ENCODE data around the gene SEC24A.
"Not testable (repeated sequence)": the region's sequence is repeated elsewhere in the genome, so short reads cannot be mapped to it uniquely, and the experiment has no call there.

Gene SEC24A

DNA sequence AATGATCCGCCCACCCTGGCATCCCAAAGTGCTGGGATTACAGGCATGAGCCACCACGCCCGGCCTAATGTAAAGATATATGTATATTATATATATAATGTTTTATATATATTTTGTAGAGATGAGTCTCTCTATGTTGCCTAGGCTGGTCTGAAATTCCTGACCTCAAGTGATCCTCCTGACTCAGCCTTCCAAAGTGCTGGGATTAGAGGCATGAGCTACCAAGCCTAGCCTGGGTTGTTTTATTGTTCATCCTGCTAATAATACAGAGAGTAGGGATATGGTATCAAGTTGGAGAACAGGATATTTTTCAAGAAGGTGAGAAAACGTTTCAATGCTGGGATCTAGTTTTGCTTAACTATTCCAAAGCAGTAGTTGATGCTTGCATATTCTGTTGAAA lies 2.9 kb downstream of the SEC24A start:
- DNase-seq: no peak

DNA sequence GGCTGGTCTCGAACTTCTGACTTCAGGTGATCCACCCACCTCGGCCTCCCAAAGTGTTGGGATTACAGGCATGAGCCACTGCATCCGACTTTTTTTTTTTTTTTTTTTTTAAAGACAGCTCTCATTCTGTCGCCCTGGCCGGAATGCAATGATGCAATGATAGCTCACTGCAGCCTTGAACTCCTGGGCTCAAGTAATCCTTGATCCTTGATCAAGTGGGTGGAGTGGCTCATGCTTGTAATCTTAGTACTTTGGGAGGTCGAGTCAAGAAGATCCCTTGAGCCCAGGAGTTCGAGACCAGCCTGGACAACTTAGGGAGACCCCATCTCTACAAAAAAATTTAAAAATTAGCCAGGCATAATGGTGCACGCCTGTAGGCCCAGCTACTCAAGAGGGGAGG lies 8.1 kb downstream of the SEC24A start:
- no peak for DNase-seq

DNA sequence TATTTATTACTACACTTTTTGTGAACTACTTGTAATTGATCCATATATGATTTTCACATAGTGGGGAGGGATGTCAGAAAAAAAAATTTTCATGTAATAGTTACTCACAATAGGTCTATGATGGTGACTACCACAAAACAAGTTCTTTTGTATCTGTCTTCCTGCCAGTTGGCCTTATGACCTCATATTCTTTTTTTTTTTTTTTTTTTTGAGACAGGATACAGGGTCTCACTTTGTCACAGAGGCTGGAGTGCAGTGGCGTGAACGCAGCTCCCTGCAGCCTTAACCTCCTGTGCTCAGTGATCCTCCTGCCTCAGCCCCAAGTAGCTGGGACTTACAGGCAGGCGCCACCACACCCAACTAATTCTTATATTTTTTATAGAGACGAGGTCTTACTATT lies 10.9 kb downstream of the SEC24A start:
- DNase-seq: no peak

DNA sequence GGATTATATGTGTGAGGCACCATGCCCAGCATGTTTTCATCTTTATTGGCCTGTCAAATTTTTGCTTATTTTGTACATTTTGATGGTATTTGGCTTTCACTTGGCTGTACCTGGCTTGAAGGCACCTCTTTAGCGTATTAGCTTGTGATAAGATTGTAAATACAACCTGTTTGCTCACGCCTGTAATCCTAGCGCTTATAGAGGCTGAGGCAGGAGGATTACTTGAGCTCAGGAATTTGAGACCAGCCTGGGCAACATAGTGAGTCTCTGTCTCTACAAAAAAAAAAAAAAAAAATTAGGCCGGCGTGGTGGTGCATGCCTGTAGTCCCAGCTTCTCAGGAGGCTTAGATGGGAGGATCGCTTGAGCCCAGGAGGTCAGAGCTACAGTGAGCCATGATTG lies 11.3 kb downstream of the SEC24A start:
- DNase-seq: no peak

DNA sequence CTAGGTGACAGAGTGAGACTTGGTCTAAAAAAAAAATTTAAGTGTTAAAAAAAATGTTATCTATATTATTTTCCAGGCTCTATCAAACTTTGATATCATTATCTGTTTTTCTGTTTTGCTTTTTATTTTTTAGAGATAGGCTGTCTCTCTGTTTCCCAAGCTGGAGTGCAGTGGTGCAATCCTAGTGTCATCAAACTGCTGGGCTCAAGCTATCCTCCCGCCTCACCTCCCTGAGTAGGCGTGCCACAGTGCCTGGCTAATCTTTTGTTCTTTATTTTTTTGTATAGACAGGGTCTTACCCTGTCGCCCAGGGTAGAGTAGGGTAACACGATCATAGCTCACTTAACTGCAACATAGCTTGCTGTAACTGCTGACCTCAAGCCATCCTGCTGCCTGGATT lies 14.4 kb downstream of the SEC24A start:
- DNase-seq: no peak

DNA sequence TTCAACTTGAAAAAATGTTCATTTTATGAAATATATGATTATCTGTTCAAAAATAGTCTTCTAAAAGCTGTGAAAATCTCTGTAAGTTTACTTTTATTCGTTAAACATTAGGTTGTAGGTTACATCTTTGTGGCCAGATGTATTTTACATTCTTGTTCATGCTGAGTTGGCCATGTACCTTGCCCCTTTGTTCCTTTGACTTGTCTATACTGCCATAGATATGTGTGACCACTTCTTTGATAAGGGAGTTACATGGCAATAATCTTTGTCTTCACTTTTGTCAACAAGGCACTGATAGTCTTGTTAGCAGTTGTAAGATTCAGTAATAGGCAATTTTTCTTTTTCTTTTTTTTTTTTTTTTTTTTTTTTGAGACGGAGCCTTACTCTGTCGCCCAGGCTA lies 15.9 kb downstream of the SEC24A start:
- no peak for DNase-seq

DNA sequence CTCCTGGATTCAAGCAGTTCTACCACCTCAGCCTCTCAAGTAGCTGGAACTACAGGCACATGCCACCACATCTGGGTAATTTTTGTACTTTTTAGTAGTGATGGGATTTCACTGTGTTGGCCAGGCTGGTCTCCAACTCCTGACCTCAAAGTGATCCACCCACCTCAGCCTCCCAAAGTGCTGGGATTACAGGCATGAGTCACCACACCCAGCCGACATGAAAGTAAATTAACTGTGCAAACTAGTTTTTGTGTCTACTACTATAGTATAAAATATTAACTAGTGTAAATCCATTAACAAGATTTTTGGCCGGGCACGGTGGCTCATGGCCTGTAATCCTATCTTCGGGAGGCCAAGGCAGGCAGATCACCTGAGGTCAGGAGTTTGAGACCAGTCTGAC lies 25.0 kb downstream of the SEC24A start:
- DNase-seq: not testable (repeated sequence)

DNA sequence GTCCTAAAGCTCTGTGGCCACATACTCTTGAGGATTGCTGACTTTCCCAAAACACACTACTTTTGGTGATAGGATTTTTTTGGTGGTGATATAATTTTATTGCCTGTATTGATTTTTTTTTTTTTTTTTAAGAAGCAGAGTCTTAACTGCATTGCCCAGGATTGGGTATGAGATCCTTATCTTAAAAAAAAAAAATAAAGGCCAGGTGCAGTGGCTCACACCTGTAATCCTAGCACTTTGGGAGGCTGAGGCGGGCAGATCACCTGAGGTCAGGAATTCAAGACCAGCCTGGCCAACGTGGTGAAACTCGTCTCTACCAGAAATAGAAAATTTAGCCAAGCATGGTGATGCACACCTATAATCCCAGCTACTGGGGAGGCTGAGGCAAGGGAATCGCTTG lies 28.8 kb downstream of the SEC24A start:
- DNase-seq: not testable (repeated sequence)

DNA sequence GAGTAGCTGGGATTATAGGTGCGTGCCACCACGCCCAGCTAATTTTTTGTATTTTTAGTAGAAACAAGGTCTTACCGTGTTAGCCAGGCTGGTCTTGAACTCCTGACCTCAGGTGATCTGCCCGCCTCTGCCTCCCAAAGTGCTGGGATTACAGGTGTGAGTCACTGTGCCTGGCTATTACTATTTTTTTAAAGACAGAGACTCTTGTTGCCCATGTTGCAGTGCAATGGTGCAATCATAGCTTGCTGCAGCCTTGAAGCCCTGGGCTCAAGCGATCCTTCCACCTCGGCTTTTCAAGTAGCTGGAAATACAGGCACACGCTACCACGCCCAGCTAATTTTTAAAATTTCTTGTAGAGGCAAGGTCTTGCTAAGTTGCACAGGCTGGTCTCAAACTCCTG lies 41.6 kb downstream of the SEC24A start:
- not testable (repeated sequence) for DNase-seq

DNA sequence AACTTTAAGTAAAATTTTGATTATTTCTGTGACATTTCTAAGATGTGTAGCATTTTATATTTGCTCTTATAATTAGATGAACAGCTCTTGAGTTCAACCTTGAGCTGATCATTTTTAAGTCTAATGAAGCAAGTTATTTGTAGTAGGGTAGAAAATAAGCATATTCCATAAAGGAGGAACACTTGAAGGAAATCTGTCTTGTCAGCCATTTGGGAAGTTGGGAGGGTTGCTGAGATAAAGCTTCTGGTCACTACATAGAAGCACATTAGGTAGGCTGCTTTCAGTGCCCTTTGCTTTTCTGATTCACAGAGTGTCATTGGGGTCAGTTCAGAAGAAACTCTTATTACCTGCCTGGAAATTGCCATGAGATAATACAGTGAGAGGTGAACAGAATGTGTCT lies 44.1 kb downstream of the SEC24A start:
- DNase-seq: no peak

DNA sequence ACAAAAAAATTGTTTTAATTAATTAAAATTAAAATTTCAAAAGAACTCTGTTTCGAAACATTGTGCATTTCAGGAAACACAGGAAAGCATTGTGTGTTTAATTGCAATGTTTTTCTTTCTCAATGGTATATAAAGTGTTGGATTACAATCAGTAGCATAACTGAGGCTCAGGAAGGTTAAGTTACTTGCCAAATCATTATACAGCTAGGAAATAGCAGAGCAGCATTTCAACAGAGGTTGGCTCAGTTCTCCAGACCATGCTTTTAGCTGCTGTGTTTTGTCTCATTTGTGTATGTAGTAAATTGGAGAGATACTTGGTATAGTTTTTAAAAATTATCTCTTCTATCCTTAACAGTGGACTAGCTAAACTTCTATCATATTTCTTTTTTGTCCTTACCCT lies 59.7 kb downstream of the SEC24A start:
- no peak for DNase-seq

DNA sequence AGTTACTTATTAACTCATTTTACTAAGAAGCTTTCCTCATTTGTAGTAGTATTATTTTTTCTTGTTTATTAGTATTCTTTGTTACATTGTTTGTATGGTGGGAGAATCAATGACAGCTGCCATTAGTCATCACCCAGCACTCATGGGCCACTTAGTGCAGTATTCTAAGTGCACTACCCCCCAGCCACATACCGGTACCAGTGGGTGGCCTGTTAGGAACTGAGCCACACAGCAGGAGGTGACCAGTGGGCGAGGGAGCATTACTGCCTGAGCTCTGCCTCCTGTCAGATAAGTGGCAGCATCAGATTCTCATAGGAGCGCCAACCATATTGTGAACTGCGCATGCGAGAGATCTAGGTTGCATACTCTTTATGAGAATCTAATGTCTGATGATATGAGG lies 65.5 kb downstream of the SEC24A start:
- DNase-seq: no peak

DNA sequence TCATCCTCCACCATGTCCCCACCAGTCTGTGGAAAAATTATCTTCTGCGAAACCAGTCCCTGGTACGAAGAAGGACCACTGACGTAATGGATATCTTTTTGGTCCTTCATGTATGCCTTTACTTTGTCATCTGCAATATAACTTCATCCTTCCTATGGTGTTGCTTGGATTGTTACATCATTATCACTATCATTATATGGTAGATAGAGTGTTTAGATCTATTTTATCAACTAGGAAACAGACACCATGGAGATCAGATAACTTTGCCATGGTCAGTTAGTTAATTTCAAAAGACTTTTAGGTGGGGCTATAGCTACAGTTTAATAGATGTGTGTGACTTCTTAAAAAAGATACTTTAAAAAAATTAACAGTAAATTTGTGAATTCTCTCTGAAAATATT lies 66.0 kb downstream of the SEC24A start:
- no peak for DNase-seq

DNA sequence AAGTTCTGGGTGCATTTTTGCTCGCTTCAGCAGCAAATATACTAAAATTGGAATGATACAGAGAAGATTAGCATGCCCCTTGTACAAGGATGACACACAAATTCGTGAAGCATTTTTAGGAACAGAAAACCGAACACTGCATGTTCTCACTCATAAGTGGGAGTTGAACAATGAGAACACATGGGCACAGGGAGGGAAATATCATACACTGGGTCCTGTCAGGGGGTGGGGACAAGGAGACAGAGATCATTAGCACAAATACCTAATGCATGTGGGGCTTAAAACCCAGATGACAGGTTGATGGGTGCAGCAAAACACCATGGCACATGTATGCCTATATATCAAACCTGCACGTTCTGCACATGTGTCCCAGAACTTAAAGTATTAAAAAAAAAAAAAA lies 66.9 kb downstream of the SEC24A start:
- not testable (repeated sequence) for DNase-seq

DNA sequence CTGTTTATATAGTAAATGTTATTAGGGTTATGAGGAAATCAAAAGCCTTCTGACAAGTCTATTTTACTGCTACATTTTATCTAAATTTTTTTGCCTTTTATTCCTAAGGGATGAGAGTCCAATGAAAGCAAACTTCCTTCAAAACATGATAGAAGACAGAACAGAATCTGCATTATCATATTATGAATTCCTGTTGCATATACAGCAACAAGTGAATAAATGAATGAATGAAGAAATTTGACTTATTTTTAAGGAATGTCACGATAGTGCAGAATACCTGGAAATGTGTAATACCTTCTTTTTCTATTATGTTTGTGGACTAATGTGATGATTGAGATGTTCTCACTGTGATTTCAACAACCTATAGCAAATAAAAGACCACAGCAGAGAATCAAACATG lies 76.3 kb downstream of the SEC24A start:
- no peak for DNase-seq

DNA sequence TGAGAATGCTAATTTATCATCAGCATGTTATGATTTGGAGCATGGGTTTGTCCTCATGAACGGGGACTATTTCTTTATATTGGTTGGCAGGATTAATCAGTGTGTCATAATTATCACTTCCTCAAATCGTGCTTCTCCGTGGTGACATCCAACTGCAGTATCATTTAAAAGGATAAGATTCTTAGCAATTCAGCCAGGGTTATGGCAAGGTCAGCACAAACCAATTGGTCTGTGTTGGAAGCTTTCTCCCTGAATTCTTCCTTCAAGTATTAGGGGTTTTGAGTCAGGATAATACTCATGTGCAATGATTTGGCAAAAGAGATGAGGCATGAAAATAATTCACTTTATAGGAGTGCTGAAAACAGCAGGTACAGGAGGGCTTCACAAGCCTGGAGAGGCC lies 84.2 kb downstream of the SEC24A start:
- no peak for DNase-seq

DNA sequence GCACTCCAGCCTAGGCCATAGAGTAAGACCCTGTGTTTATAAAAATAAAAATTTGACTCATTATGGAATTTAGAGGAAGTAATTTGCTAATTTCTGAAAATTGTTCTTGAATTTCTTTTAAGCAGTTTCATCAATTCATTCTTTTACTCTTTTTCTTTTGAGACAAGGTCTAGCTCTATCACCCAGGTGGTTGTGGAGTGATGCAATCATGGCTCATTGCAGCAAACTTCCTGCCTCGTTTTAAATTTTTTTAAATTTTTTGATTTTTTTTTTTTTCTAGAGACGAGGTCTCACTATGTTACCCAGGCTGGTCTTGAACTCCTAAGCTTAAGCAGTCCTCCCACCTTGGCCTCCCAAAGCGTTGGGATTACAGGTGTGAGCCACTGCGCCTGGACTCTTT lies 86.7 kb downstream of the SEC24A start:
- no peak for DNase-seq

DNA sequence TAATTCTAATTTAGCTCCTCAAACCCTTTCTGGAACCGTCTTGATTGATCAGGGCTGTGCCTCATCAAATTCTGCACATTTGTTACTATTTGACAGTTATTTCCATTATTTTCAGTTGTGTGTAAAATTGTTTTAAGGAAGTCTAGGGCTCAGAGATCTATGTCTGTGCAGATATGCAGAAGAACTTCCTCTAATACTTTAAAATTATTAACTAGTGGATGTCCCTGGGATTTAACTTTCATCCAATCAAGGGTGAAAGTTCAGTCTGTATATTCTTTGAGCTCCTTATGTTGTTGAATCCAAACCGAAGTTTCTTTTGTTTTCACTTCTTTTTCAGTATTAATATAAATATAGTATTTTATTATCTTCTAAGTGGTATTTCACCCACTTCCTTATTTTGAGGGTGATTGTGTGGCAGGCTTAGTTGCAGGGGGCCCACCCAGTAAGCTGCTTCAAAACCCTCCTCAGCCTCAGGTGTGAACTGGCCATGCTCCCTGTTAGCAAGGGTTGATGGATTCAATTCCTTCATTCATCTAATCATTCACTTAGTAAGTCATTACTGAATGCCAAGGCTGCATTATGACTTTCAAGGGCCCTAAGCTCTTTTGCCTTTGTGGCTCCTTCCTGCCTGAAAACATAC lies 87.7 kb downstream of the SEC24A start:
- no peak for DNase-seq

DNA sequence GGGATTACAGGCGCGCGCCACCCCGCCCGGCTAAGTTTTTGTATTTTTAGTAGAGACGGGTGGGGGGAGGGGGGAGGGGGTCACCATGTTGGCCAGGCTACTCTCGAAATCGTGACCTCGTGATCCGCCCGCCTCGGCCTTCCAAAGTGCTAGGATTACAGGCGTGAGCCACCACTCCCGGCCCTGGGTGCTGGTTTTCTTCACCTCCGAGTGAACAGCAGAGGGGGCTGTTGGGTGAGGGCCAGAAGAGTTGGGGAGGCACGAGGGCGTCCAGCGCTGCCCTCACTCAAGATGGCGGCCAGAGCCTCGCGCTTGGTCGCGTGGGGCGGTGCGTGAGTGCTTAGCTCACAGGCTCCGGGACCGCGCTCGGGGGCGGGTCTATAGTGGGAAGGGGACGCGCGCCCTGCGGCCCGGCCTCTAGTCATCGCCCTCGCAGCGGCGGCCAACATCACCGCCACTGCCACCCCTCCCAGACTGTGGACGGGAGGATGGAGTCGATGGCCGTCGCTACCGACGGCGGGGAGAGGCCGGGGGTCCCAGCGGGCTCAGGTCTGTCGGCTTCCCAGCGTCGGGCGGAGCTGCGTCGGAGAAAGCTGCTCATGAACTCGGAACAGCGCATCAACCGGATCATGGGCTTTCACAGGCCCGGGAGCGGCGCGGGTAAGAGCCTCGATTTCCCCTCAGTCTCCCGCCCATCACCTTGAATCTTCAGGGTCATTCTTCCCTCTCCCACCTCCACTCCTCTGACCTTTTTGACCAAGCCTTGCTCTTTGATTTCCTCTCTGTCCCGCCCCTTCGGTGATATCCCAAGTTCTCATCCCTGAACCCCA lies 89.8 kb downstream of the SEC24A start, which contains the start of gene CAMLG:
TSS of gene CAMLG (plus strand) at position 416 of the 830 bp plus-strand sequence. CDS start at position 489, 73 bp downstream.
- DNase-seq: peak; percentile 67

DNA sequence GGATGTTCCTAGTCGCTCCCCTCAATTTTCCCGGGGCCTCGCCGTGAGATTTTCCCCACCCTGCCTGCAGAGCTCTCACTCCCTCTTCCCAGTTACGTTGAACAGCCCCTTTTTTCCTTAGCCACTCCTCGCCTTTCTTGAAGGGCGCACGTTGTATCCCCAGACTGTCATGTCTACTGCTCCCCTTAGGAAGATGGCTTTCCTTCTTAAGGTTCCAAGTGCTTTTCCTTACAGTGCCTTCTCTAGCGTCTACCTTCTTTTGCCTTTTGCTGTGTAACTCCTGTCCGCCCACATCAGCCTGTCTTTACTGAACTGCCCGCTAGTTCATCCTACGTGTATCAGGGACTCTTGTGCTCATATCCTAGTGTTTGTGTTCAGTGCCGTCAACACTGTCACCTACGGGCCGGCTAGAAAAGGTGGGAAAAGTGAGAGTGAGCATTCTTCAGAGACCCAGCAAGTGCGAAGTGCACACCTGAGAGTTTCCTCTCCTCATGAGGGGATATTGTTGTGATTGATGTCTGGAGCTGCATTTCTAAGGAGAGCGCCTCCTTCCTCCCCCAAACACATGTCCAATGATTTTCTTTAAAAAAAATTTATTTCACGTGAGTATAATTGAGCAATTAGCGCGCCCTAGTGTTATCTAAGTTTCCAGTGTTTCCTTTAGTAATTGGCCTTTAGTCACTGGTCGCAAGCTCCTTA lies 90.5 kb downstream of the SEC24A start:
- DNase-seq: no peak

DNA sequence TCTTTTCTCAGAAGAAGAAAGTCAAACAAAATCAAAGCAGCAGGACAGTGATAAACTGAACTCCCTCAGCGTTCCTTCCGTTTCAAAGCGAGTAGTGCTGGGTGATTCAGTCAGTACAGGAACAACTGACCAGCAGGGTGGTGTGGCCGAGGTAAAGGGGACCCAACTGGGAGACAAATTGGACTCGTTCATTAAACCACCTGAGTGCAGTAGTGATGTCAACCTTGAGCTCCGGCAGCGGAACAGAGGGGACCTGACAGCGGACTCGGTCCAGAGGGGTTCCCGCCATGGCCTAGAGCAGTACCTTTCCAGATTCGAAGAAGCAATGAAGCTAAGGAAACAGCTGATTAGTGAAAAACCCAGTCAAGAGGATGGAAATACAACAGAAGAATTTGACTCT lies 92.5 kb downstream of the SEC24A start:
- no peak for DNase-seq

DNA sequence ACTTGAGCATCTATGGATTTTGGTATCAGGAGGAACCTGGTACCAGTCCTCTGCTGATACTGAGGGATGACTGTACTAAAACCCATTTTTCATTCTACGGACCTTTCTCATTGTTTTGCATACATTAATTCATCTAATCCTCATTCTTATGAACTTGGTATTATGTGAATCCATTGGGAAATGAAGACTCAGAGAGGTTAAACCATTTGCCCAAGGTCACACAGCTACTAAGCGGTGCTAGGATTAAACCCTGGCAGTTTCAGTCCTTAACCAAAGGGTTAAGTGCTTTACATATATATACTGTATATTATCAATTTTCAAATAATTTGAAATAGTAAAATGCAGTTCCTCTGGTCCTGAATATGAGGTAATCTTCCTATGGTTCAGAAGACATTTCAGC lies 93.5 kb downstream of the SEC24A start:
- no peak for DNase-seq

DNA sequence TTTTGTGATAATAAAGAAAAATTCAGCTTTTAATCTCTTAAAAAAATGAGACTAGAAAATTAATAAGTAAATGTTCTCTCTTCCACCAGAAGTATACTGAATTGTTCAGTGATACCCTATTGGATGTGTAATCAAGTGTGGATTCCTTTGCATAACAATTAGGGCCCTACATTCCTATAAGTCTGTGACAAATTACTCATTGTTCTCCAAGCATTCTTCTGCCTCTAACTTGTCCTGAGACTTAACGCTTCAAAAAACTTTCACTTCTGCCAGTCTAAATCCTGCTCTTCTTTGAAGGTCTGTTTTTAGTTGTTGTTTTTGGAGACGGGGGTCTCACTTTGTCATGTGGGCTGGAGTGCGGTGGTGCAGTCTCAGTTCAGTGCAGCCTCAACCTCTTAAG lies 100.8 kb downstream of the SEC24A start:
- DNase-seq: no peak

DNA sequence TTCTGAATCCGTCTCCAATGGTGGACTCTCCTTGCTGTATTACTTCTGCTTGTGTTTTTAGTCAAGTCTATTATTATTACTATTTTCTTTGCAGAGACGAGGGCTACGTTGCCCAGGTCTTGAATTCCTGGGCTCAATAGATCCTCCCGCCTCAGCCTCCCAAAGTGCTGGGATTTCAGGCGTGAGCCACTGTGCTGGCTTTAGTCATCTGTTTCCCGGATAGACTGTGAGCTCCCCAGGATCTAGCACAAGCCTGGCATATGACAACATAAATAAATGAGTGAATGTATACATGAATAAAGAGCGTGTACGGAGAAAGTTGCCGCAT lies 109.6 kb downstream of the SEC24A start:
- no peak for DNase-seq

Data from NCI-H187 treated with DMSO at 0.1 percent for 48 hours (cell line).